Suppressor macrophage treated with lipopolysaccharide for 1 hour (primary cell): ENCODE data around the gene TRIM33.
"Not testable (repeated sequence)": the region's sequence is repeated elsewhere in the genome, so short reads cannot be mapped to it uniquely, and the experiment has no call there.

Experiments used
- DNase-seq, 3 donors: peaks; one replicate each; pipeline ENCODE4 v3.0.0-alpha.2; 2020 to 2022

The TRIM33 gene

GRCh38 chr1:114462963-114463362, 48.0 kb downstream of the TRIM33 start:
- no peak for DNase-seq

GRCh38 chr1:114462341-114462740, 48.7 kb downstream of the TRIM33 start:
- DNase-seq: no peak

GRCh38 chr1:114458237-114458777, 52.7 kb downstream of the TRIM33 start:
- DNase-seq: peak; percentile 64 to 79 (median 78)

GRCh38 chr1:114457675-114458236, 53.2 kb downstream of the TRIM33 start:
- DNase-seq: peak in 1 of 3 donors; percentile 24

GRCh38 chr1:114456586-114456985, 54.4 kb downstream of the TRIM33 start:
- no peak for DNase-seq

- peak; percentile 53 to 64 (median 63) for DNase-seq
Observed at GRCh38 chr1:114455102-114455785, 55.8 kb downstream of the TRIM33 start.

- no peak for DNase-seq
Observed at GRCh38 chr1:114454539-114454938, 56.5 kb downstream of the TRIM33 start.

- DNase-seq: no peak
Observed at GRCh38 chr1:114453361-114453784, 57.6 kb downstream of the TRIM33 start.

- no peak for DNase-seq
Observed at GRCh38 chr1:114448370-114449036, 62.5 kb downstream of the TRIM33 start.

GRCh38 chr1:114446198-114446597, 64.8 kb downstream of the TRIM33 start:
- peak in 2 of 3 donors; percentile 14 to 39 for DNase-seq

- not testable (repeated sequence) for DNase-seq
Observed at GRCh38 chr1:114443226-114443625, 67.8 kb downstream of the TRIM33 start.

GRCh38 chr1:114441332-114441731, 69.7 kb downstream of the TRIM33 start:
- DNase-seq: no peak

GRCh38 chr1:114439369-114439768, 71.6 kb downstream of the TRIM33 start:
- no peak for DNase-seq

GRCh38 chr1:114437812-114438211, 73.2 kb downstream of the TRIM33 start:
- no peak for DNase-seq

GRCh38 chr1:114436799-114437198, 74.2 kb downstream of the TRIM33 start:
- DNase-seq: no peak

- DNase-seq: no peak
Observed at GRCh38 chr1:114435088-114435715, 75.8 kb downstream of the TRIM33 start.

- no peak for DNase-seq
Observed at GRCh38 chr1:114431026-114431425, 80.0 kb downstream of the TRIM33 start.

- DNase-seq: peak; percentile 44 to 64 (median 55)
Observed at GRCh38 chr1:114428083-114428754, 82.8 kb downstream of the TRIM33 start.

GRCh38 chr1:114427612-114428011, 83.4 kb downstream of the TRIM33 start:
- no peak for DNase-seq

GRCh38 chr1:114423455-114423854, 87.5 kb downstream of the TRIM33 start:
- no peak for DNase-seq

- not testable (repeated sequence) for DNase-seq
Observed at GRCh38 chr1:114418948-114419347, 92.1 kb downstream of the TRIM33 start.

GRCh38 chr1:114397601-114398000, 113.4 kb downstream of the TRIM33 start:
- DNase-seq: no peak

GRCh38 chr1:114395863-114396262, 115.1 kb downstream of the TRIM33 start:
- no peak for DNase-seq
